SKM-1 treated with dmso at 0.1 percent for 144 hours (cell line): ENCODE measurements around the gene ATP2B3.
"Not testable (repeated sequence)": the region's sequence is repeated elsewhere in the genome, so short reads cannot be mapped to it uniquely, and the experiment has no call there.

Experiments used
- DNase-seq: peaks from one replicate; lab custom pipeline; 2025; ENCODE audit not compliant: unreplicated experiment; lab: John Stamatoyannopoulos, UW

Gene ATP2B3

GRCh38 chrX:153592091-153592833 lies 74.8 kb downstream of the ATP2B3 start:
- no peak for DNase-seq

- DNase-seq, result no peak
These were observed 75.7 kb downstream of the ATP2B3 start for GRCh38 chrX:153592966-153593688.

GRCh38 chrX:153593811-153594500 lies 76.5 kb downstream of the ATP2B3 start:
- no peak for DNase-seq

- DNase-seq, result no peak
These were observed 77.9 kb downstream of the ATP2B3 start for GRCh38 chrX:153595387-153595786.

GRCh38 chrX:153595859-153596857 lies 78.7 kb downstream of the ATP2B3 start:
- no peak for DNase-seq

GRCh38 chrX:153596981-153597750 lies 79.7 kb downstream of the ATP2B3 start:
- DNase-seq, result no peak

- no peak for DNase-seq
These were observed 81.2 kb downstream of the ATP2B3 start, which contains the start of gene CCNQ for GRCh38 chrX:153598541-153599191. Gene CCNQ (minus strand): TSS chrX:153599139. CDS start chrX:153599073, 66 bp downstream.

GRCh38 chrX:153599192-153600031 lies 82.0 kb downstream of the ATP2B3 start:
- DNase-seq, result peak; percentile 57

- DNase-seq, result no peak
These were observed 82.6 kb downstream of the ATP2B3 start for GRCh38 chrX:153600032-153600373.

GRCh38 chrX:153600921-153601320 lies 83.5 kb downstream of the ATP2B3 start:
- no peak for DNase-seq

- no peak for DNase-seq
These were observed 84.2 kb downstream of the ATP2B3 start for GRCh38 chrX:153601511-153602110.

- no peak for DNase-seq
These were observed 85.2 kb downstream of the ATP2B3 start for GRCh38 chrX:153602601-153603000.

GRCh38 chrX:153603131-153603656 lies 85.8 kb downstream of the ATP2B3 start:
- no peak for DNase-seq

GRCh38 chrX:153604666-153605380 lies 87.4 kb downstream of the ATP2B3 start:
- DNase-seq, result not testable (repeated sequence)

- DNase-seq, result no peak
These were observed 89.1 kb downstream of the ATP2B3 start for GRCh38 chrX:153606503-153606902.

GRCh38 chrX:153608376-153608775 lies 90.9 kb downstream of the ATP2B3 start:
- no peak for DNase-seq

- DNase-seq, result no peak
These were observed 91.4 kb downstream of the ATP2B3 start for GRCh38 chrX:153608806-153609205.
